HepG2 (cell line): ENCODE data around the gene VPS52. TPM values are rescaled to one million over a fixed set of nuclear protein-coding genes. Genes with fewer than 3 reads are reported as not detected.
A peak's percentile ranks its signal among the peaks of the same experiment; 100 is the strongest.

Experiments used
- CHD2 ChIP-seq: IDR thresholded peaks from 2 replicates; pipeline ENCODE4 v1.6.1; 2011; ENCODE audit warnings: low read depth, low read length, improper control_type of control experiment
- CREB3 ChIP-seq: sonication (generic); formaldehyde crosslinking; IDR thresholded peaks from 2 replicates; pipeline ENCODE4 v1.5.0; 2020; ENCODE audit warnings: missing genetic modification reagents
- GABPB1 ChIP-seq: IDR thresholded peaks from 2 replicates; pipeline ENCODE4 v1.6.1; 2016; ENCODE audit warnings: mild to moderate bottlenecking, missing genetic modification reagents, moderate library complexity, missing compliant biosample characterization
- IRF2 ChIP-seq: IDR thresholded peaks from 2 replicates; pipeline ENCODE4 v1.6.1; 2018; ENCODE audit warnings: missing genetic modification reagents, missing compliant biosample characterization
- IRX3 ChIP-seq: sonication (generic); formaldehyde crosslinking; IDR thresholded peaks from 2 replicates; pipeline ENCODE4 v1.8.1; 2023; ENCODE audit warnings: mild to moderate bottlenecking, low read depth, missing genetic modification reagents, borderline replicate concordance
- NCOR1 ChIP-seq: fragments of 200-600 bp; sonication (generic); IDR thresholded peaks from 2 replicates; pipeline ENCODE4 v1.7.0; 2017; ENCODE audit warnings: antibody characterized with exemption, low read length, borderline replicate concordance
- RBM39 ChIP-seq: fragments of 200-400 bp; formaldehyde crosslinking; IDR thresholded peaks from one replicate; pipeline ENCODE4 v1.6.1; 2018; ENCODE audit warnings: antibody characterized with exemption, mild to moderate bottlenecking, low read depth, low read length; ENCODE audit not compliant: poor library complexity, severe bottlenecking
- RCOR2 ChIP-seq: IDR thresholded peaks from 2 replicates; pipeline ENCODE4 v1.6.1; 2016; ENCODE audit warnings: missing biosample characterization, missing genetic modification reagents
- SCMH1 ChIP-seq: sonication (generic); formaldehyde crosslinking; IDR thresholded peaks from 2 replicates; pipeline ENCODE4 v1.9.0; 2021; ENCODE audit warnings: missing genetic modification reagents, mild to moderate bottlenecking, borderline replicate concordance
- THAP9 ChIP-seq: sonication (generic); formaldehyde crosslinking; IDR thresholded peaks from 2 replicates; pipeline ENCODE4; 2020; ENCODE audit warnings: missing genetic modification reagents, mild to moderate bottlenecking, borderline replicate concordance
- ZFAT ChIP-seq: sonication (generic); formaldehyde crosslinking; conservative IDR thresholded peaks from 2 replicates; pipeline ENCODE4 v1.8.1; 2023; ENCODE audit warnings: missing genetic modification reagents, inconsistent platforms
- ZNF546 ChIP-seq: sonication (generic); formaldehyde crosslinking; conservative IDR thresholded peaks from 2 replicates; pipeline ENCODE4 v1.8.1; 2023; ENCODE audit warnings: mild to moderate bottlenecking, missing genetic modification reagents
- ZNF616 ChIP-seq: sonication (generic); formaldehyde crosslinking; IDR thresholded peaks from 2 replicates; pipeline ENCODE4 v1.5.0; 2020; ENCODE audit warnings: low read depth, mild to moderate bottlenecking, missing genetic modification reagents
- ZNF619 ChIP-seq: sonication (generic); formaldehyde crosslinking; IDR thresholded peaks from 2 replicates; pipeline ENCODE4 v1.4.0; 2020; ENCODE audit warnings: mild to moderate bottlenecking, missing genetic modification reagents
- ZNF737 ChIP-seq: sonication (generic); formaldehyde crosslinking; IDR thresholded peaks from 2 replicates; pipeline ENCODE4 v1.5.0; 2020; ENCODE audit warnings: missing genetic modification reagents, mild to moderate bottlenecking, borderline replicate concordance
- ZNF782 ChIP-seq: sonication (generic); formaldehyde crosslinking; IDR thresholded peaks from 2 replicates; pipeline ENCODE4 v1.4.0; 2020; ENCODE audit warnings: missing genetic modification reagents, mild to moderate bottlenecking, borderline replicate concordance
- polyA plus RNA-seq, 8 experiments: library from polyadenylated mRNA; depleted of rRNA in 3 of 8; stranded (reverse) in 7 of 8; unstranded in 1 of 8; fragments of >200 nt; fragmentation: Illumina TruSeq in 4 of 8; extraction: Trizol in 4 of 8; gene quantifications; 2 replicates each; pipeline versions ENCODE4 v1.2.1 to v1.2.3, GENCODE V29; 2011 to 2016; ENCODE audit warnings: low read depth in 4 of 8, missing spikeins in 1 of 8, mixed read lengths in 1 of 8; ENCODE audit not compliant: insufficient read depth in 1 of 8
- total RNA-seq, 5 experiments: library from RNA; depleted of rRNA; stranded (reverse); fragments of >200 nt; fragmentation: Illumina TruSeq; extraction: Trizol; gene quantifications; 2 replicates each; pipeline ENCODE4 v1.2.3, GENCODE V29; 2016; ENCODE audit warnings: low read depth in 1 of 5
- TF ChIP-seq, protein P1 (sequence below): sonication (generic); formaldehyde crosslinking; IDR thresholded peaks from 2 replicates; pipeline ENCODE4 v1.5.0; 2020; ENCODE audit warnings: missing genetic modification reagents
- TF ChIP-seq, protein P2 (sequence below): sonication (generic); formaldehyde crosslinking; IDR thresholded peaks from 2 replicates; pipeline ENCODE4 v1.8.1; 2023; ENCODE audit warnings: missing genetic modification reagents, inconsistent platforms, borderline replicate concordance
- TF ChIP-seq, protein P3 (sequence below): sonication (generic); formaldehyde crosslinking; IDR thresholded peaks from 2 replicates; pipeline ENCODE4 v1.9.0; 2022; ENCODE audit warnings: missing genetic modification reagents, mild to moderate bottlenecking, borderline replicate concordance

VPS52 gene
- total and polyA plus RNA-seq, 2 of the 13 experiments (the other 11 are each of a cell fraction or from before 2014, with no cell fraction given): 48.9 to 85.5 TPM

- TF ChIP-seq IRF2 (CRISPR knock-in tag) (peak; percentile 52), CHD2 (no peak), GABPB1 (CRISPR knock-in tag) (peak; percentile 88), ZNF619 (CRISPR knock-in tag) (peak; percentile 19; the same call in 1 of the 2 replicates), THAP9 (CRISPR knock-in tag) (0 out of 2 replicates have a peak, but pooled peaks have one; percentile 52), CREB3 (CRISPR knock-in tag) (no peak), ZFAT (CRISPR knock-in tag) (no peak), RCOR2 (CRISPR knock-in tag) (peak; percentile 66; the same call in 1 of the 2 replicates), NCOR1 (peak; percentile 90), RBM39 (peak; percentile 49), IRX3 (CRISPR knock-in tag) (no peak), ZNF616 (CRISPR knock-in tag) (peak; percentile 31; the same call in 1 of the 2 replicates), ZNF546 (CRISPR knock-in tag) (peak; percentile 69), SCMH1 (CRISPR knock-in tag) (no peak), ZNF737 (CRISPR knock-in tag) (no peak), ZNF782 (peak; percentile 37)
- TF ChIP-seq, protein P1, sequence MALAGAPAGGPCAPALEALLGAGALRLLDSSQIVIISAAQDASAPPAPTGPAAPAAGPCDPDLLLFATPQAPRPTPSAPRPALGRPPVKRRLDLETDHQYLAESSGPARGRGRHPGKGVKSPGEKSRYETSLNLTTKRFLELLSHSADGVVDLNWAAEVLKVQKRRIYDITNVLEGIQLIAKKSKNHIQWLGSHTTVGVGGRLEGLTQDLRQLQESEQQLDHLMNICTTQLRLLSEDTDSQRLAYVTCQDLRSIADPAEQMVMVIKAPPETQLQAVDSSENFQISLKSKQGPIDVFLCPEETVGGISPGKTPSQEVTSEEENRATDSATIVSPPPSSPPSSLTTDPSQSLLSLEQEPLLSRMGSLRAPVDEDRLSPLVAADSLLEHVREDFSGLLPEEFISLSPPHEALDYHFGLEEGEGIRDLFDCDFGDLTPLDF (CRISPR knock-in tag): no peak; the same call in 1 of the 2 replicates
- TF ChIP-seq, protein P2, sequence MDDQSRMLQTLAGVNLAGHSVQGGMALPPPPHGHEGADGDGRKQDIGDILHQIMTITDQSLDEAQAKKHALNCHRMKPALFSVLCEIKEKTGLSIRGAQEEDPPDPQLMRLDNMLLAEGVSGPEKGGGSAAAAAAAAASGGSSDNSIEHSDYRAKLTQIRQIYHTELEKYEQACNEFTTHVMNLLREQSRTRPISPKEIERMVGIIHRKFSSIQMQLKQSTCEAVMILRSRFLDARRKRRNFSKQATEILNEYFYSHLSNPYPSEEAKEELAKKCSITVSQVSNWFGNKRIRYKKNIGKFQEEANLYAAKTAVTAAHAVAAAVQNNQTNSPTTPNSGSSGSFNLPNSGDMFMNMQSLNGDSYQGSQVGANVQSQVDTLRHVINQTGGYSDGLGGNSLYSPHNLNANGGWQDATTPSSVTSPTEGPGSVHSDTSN (CRISPR knock-in tag): peak; percentile 69; the same call in 1 of the 2 replicates
- TF ChIP-seq, protein P3, sequence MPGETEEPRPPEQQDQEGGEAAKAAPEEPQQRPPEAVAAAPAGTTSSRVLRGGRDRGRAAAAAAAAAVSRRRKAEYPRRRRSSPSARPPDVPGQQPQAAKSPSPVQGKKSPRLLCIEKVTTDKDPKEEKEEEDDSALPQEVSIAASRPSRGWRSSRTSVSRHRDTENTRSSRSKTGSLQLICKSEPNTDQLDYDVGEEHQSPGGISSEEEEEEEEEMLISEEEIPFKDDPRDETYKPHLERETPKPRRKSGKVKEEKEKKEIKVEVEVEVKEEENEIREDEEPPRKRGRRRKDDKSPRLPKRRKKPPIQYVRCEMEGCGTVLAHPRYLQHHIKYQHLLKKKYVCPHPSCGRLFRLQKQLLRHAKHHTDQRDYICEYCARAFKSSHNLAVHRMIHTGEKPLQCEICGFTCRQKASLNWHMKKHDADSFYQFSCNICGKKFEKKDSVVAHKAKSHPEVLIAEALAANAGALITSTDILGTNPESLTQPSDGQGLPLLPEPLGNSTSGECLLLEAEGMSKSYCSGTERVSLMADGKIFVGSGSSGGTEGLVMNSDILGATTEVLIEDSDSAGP (CRISPR knock-in tag): peak; percentile 74
Observed at GRCh38 chr6:33248932-33249731, 22.5 kb downstream of the VPS52 start (continued).
